GM18519 (cell line): Measurements from ENCODE around the gene LMAN1.

ENCODE experiments used
- ATAC-seq: cut with Tn5 transposase; IDR thresholded peaks from one replicate; pipeline ENCODE4 v1.9.1; 2021; ENCODE audit warnings: mild to moderate bottlenecking, moderate library complexity; ENCODE audit not compliant: unreplicated experiment, low FRiP score

LMAN1 gene

GRCh38 chr18:59306640-59307039 lies 52.4 kb downstream of the LMAN1 start:
- ATAC-seq = no peak

GRCh38 chr18:59305295-59305694 lies 53.8 kb downstream of the LMAN1 start:
- no peak for ATAC-seq

GRCh38 chr18:59303656-59304195 lies 55.3 kb downstream of the LMAN1 start:
- ATAC-seq = no peak

- ATAC-seq = no peak
Observed at GRCh38 chr18:59303006-59303405, 56.1 kb downstream of the LMAN1 start.

DNA sequence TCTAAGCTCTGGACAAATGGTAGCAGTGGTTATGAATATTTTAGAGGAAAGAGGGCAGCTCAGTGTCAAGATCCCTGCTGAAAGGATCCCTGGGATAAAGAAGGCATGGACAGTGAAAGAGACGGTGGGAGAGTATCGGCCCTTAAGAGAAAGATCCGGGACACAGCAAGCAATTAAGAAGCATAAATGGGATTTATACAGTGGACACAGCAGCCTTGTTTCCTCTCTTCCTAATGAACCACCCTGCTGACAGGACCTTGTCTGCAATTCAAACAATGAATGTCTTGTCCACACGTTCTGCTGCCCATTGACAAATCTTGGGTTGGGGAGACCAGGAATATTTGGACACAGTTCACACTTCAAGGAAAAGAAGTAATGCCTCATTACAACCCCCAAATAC lies 57.1 kb downstream of the LMAN1 start:
- no peak for ATAC-seq

DNA sequence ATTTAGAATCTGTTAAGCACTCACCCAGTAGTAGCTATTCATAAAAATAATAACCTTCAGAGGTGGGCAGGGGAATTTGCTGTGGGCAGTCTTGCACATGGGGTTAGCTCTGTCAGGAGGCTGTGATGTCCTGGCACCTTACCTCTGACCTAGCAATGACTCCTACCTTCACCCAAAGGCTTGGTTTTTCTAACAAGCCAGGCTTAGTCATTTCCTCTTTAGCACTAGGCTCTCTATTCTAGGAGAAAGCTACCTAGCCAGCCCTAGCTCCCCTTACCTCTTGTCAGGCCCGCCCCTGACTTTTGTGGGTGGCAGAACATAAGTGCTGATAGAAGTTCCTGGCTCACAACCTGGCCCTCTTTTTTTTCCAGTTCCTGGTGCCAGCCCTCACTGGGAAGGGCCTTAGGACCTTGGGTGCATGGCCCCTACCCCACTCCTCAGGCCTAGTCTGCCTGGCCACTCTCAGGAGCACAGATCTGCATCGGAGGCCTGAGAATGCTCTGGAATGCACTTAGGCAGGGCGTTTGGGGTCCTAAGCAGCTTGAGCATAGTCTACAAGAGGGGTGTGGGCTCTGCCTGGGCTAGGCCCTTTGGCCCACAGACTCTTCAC lies 58.3 kb downstream of the LMAN1 start:
- ATAC-seq = no peak

DNA sequence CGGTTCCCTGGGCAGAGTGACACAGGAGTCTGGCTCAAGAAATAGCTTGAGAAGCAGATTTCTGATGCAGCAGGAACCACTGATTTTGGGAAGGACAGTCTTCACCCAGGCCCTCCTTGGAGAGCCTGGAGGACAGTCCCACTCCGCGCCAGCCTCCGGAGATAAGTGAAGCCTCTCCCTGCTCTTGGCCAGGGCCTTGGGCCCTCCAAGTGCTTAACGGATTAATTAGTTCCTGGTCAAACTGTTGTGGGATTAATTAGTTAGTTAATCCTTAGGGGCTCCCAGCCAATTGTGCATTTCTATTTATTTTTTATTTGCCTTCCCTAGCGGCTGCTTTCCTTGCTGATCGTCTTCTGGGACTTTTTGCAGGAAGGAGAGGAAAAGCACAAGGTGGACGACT lies 60.2 kb downstream of the LMAN1 start:
- no peak for ATAC-seq

GRCh38 chr18:59293317-59293716 lies 65.7 kb downstream of the LMAN1 start:
- no peak for ATAC-seq

DNA sequence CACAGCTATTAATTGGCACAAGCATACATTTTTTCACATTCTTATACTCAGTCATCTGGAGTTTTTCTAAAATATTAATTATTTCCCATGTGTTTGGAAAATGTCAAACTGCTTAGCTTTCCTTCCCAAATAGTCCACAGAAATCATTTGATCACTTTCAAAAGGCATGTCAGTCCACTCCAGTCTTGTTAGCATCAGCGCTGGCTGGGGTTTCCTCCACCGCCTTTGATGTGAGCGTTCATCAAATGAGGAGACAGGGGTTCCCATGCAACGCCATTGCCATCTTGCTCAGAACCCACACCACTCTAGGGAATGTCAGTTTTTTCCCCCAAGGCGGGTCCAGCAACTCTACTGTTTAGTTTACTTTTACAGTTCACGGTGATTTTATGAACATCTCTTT lies 72.7 kb downstream of the LMAN1 start:
- no peak for ATAC-seq

DNA sequence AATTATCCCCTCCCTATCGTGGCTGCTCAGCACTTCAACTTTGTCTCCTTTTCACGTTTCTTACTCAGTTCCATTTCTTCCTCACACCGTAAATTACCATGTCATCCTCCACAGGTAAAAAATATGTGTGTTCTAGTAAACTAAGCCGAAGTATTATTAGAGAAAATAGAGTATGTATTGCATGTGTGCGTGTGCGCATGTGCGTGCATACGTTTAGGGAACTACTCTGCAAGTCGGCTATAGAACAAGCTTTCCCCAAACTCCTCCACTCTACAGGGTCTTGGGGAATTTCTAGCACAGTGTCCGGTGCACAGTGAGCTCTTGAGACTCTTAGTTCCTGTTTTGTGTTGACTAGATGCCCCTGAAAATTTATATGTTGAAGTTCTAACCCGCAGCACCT lies 76.7 kb downstream of the LMAN1 start:
- no peak for ATAC-seq

- ATAC-seq = no peak
Observed at GRCh38 chr18:59279722-59280121, 79.3 kb downstream of the LMAN1 start.

- no peak for ATAC-seq
Observed at GRCh38 chr18:59279193-59279592, 79.9 kb downstream of the LMAN1 start.

DNA sequence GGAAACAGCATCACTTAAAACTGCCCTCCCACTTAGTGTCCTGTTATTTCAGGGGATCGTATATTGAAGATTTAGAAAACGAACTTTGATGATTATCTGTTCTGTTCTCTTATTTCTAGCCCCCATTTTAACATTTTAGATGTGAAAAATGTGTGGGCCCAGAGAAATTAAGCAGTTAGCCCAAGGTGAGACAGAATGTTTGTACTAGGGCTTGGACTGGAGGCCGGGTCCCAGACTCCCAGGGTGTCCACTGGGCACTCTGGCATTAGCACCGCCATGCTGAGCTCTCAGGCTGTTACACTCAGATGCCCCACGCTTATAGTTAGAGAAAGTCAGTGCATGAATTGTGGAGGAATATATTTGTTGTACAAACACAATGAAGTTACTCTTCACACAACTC lies 80.3 kb downstream of the LMAN1 start:
- no peak for ATAC-seq
